Fibroblast of the aortic adventitia (primary cell): Measurements from ENCODE around the gene NUDT14. TPM values are rescaled to one million over a fixed set of nuclear protein-coding genes. Genes with fewer than 3 reads are reported as not detected.

Experiments used
- DNase-seq: peaks from one replicate; pipeline ENCODE4 v3.0.0-alpha.2; 2010; ENCODE audit warnings: low read depth
- H3K4me3 ChIP-seq: 2 replicates; pipeline ENCODE4 v1.5.1; 2011; ENCODE audit warnings: low read depth, mild to moderate bottlenecking, control low read depth, low read length, moderate library complexity
- small RNA-seq: library from RNA; depleted of rRNA; stranded (forward); fragments of <200 nt; gene quantifications from one replicate; pipeline ENCODE3, GENCODE V24; 2012
- total RNA-seq: library from RNA; depleted of rRNA; stranded (reverse); fragments of >200 nt; gene quantifications from 2 replicates; pipeline ENCODE4 v1.2.3, GENCODE V29; 2012; ENCODE audit warnings: low replicate concordance
- TF ChIP-seq, protein P1 (sequence below): IDR thresholded peaks from 2 replicates; pipeline ENCODE4 v1.5.1; 2011; ENCODE audit warnings: mild to moderate bottlenecking, low read length, control low read depth, inconsistent platforms; ENCODE audit not compliant: insufficient read depth

NUDT14 gene
- total RNA-seq, 1 donor: 11.7 TPM

GRCh38 chr14:105124823-105125222 is 56.3 kb downstream of the NUDT14 start:
- DNase-seq: no peak
- H3K4me3 ChIP-seq: no peak overlapping the region
- TF ChIP-seq, protein P1, sequence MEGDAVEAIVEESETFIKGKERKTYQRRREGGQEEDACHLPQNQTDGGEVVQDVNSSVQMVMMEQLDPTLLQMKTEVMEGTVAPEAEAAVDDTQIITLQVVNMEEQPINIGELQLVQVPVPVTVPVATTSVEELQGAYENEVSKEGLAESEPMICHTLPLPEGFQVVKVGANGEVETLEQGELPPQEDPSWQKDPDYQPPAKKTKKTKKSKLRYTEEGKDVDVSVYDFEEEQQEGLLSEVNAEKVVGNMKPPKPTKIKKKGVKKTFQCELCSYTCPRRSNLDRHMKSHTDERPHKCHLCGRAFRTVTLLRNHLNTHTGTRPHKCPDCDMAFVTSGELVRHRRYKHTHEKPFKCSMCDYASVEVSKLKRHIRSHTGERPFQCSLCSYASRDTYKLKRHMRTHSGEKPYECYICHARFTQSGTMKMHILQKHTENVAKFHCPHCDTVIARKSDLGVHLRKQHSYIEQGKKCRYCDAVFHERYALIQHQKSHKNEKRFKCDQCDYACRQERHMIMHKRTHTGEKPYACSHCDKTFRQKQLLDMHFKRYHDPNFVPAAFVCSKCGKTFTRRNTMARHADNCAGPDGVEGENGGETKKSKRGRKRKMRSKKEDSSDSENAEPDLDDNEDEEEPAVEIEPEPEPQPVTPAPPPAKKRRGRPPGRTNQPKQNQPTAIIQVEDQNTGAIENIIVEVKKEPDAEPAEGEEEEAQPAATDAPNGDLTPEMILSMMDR: no peak

GRCh38 chr14:105123981-105124765 is 56.9 kb downstream of the NUDT14 start:
- no peak for DNase-seq
- TF ChIP-seq, protein P1: no peak
- H3K4me3 ChIP-seq: no peak overlapping the region

GRCh38 chr14:105123064-105123665 is 57.9 kb downstream of the NUDT14 start:
- DNase-seq: no peak
- H3K4me3 ChIP-seq: no peak overlapping the region
- TF ChIP-seq, protein P1: no peak

Small RNA genes lying within 50 kb of the gene (small RNA-seq; reads per million reads assigned to genes)
- gene MIR6765: not detected

Other genes with a start within 250 kb of the NUDT14 start
- 78.4 and 164 TPM in 2 replicates for gene AHNAK2, start 202.9 kb downstream of the NUDT14 start, total RNA-seq
- gene CLBA1, start 195.5 kb downstream of the NUDT14 start, total RNA-seq: 2.8 and 8.0 TPM in 2 replicates
- gene CDCA4, start 160.2 kb downstream of the NUDT14 start, total RNA-seq: 4.0 and 41.1 TPM in 2 replicates
- 0.09 and 0.16 TPM in 2 replicates for gene GPR132, start 115.9 kb downstream of the NUDT14 start, total RNA-seq
- gene JAG2, start 12.5 kb downstream of the NUDT14 start, total RNA-seq: 0.63 and 3.1 TPM in 2 replicates
- 51.0 and 123 TPM in 2 replicates for gene BTBD6, start 67.2 kb upstream of the NUDT14 start, total RNA-seq
- 28.8 and 49.4 TPM in 2 replicates for gene BRF1, start 119.7 kb upstream of the NUDT14 start, total RNA-seq
- gene PACS2, start 133.4 kb upstream of the NUDT14 start, total RNA-seq: 41.5 and 48.6 TPM in 2 replicates
- 0.27 and 1.5 TPM in 2 replicates for gene TEX22, start 217.2 kb upstream of the NUDT14 start, total RNA-seq
- 43.0 and 44.4 TPM in 2 replicates for gene MTA1, start 238.5 kb upstream of the NUDT14 start, total RNA-seq